Measurements from ENCODE around the gene LIM2.

Gene LIM2

DNA sequence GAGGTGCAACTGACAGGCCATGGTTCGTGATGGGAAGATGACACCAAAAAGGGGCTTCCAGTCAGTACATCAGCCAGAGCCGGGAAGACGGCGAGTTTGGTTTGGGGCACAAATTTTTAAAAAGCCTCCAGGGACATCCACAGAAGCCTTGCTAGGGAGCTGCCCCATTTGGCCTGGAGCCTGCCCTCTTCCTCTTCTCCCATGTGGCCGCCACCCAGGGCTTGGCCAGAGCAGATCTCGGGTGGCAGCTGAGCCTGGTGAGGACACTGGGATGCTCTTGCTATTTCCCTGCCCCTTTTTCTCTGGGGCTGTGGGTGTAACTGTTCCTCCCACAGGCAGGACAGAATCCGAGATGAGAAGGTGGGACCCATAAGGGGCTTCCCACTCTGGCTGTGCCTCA lies 29.8 kb downstream of the LIM2 start:
- Histone ChIP-seq H3K23ac (ENCODE audit: low read length) (no peak overlapping the region), H3K4me3 (ENCODE audit: low read depth, low read length) (no peak overlapping the region), H3K4me2 (ENCODE audit: low read length) (no peak overlapping the region), H2BK120ac (ENCODE audit: insufficient read depth, low read length, poor library complexity) (no peak overlapping the region), H3K9me3 (ENCODE audit: insufficient read depth, low read depth, low read length) (peaks cover 3% of the 10 kb centered on the region), H2BK5ac (ENCODE audit: low read depth, low read length, poor library complexity) (no peak overlapping the region), H3K18ac (ENCODE audit: low read length) (no peak overlapping the region), H3K14ac (ENCODE audit: low read length) (no peak overlapping the region), H2AK5ac (ENCODE audit: low read length) (no peak overlapping the region), H3K36me3 (ENCODE audit: control insufficient read depth in 1 of 2, insufficient read depth in 2 of 2, low read length in 2 of 2) (peaks cover 0 to under 1% of the 10 kb centered on the region in 2 experiments), H3K79me1 (ENCODE audit: low read length) (peaks cover 2% of the 10 kb centered on the region), H4K12ac (ENCODE audit: low read depth, low read length) (no peak overlapping the region), H4K8ac (ENCODE audit: low read depth, low read length) (no peak overlapping the region), H2BK12ac (ENCODE audit: low read length) (no peak overlapping the region), H3K27me3 (ENCODE audit: insufficient read depth, low read length) (no peaks in the 10 kb centered on the region), H3K4ac (ENCODE audit: low read depth, low read length) (no peak overlapping the region), H3K27ac (ENCODE audit: low read depth, low read length) (no peak overlapping the region), H3K79me2 (ENCODE audit: control insufficient read depth, insufficient read depth, low read length, poor library complexity) (no peaks in the 10 kb centered on the region), H4K91ac (ENCODE audit: low read depth, low read length) (no peak overlapping the region), H2AFZ (ENCODE audit: insufficient read depth, low read length, poor library complexity) (no peak overlapping the region), H3K4me1 (ENCODE audit: control insufficient read depth in 1 of 2, insufficient read depth in 2 of 2, low read length in 2 of 2) (peaks cover 5% of the 10 kb centered on the region in 2 experiments), H3K9ac (ENCODE audit: low read length) (no peak overlapping the region)
- DNase-seq: no peak
- WGBS (ENCODE audit: extremely low coverage, insufficient coverage, insufficient read length): no CpG with 5 or more reads among the region's 7 CpGs

DNA sequence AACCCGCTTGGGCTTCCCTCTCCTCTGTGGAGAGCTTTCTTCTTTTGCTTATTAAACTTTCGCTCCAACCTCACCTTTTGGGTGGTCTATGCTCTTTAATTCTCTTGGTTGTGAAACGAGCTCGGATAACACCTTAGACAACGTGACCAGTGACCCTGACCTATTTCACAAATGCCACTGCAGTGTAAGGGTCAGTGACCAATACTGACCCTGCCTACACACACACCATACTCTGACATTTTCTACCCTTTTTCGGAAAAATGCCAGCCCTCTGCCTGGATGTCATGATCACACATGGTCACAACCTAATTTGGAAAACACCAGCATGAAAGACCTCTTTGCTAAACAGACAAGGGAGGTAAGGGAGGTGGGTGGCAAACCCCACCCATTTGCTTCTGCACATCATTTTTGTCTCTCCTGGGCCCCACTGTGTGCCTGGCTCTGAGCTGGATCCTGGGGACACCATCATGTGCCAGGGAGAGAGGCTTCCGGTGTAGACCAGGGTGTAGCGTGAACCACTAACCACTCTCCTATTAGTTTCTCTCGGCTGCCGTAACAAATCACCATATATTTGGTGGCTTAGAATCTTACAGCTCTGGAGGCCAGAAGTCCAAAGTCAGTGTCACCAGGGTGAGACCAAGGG lies 31.5 kb downstream of the LIM2 start:
- H3K4me3 ChIP-seq (ENCODE audit: low read depth, low read length): no peak overlapping the region
- H3K18ac ChIP-seq (ENCODE audit: low read length): no peak overlapping the region
- no peak overlapping the region for H2BK12ac ChIP-seq (ENCODE audit: low read length)
- H3K9ac ChIP-seq (ENCODE audit: low read length): no peak overlapping the region
- no peak overlapping the region for H4K91ac ChIP-seq (ENCODE audit: low read depth, low read length)
- no peak overlapping the region for H3K4ac ChIP-seq (ENCODE audit: low read depth, low read length)
- peaks cover 4% of the 10 kb centered on the region for H3K9me3 ChIP-seq (ENCODE audit: insufficient read depth, low read depth, low read length)
- H2BK120ac ChIP-seq (ENCODE audit: insufficient read depth, low read length, poor library complexity): no peak overlapping the region
- no peak overlapping the region for H2AK5ac ChIP-seq (ENCODE audit: low read length)
- H3K4me2 ChIP-seq (ENCODE audit: low read length): no peak overlapping the region
- H3K36me3 ChIP-seq (ENCODE audit: control insufficient read depth in 1 of 2, insufficient read depth in 2 of 2, low read length in 2 of 2): peaks cover 3% of the 10 kb centered on the region in 2 experiments
- no CpG with 5 or more reads among the region's 10 CpGs for WGBS (ENCODE audit: extremely low coverage, insufficient coverage, insufficient read length)
- no peak overlapping the region for H3K23ac ChIP-seq (ENCODE audit: low read length)
- no peak overlapping the region for H4K8ac ChIP-seq (ENCODE audit: low read depth, low read length)
- H3K27ac ChIP-seq (ENCODE audit: low read depth, low read length): no peak overlapping the region
- H2AFZ ChIP-seq (ENCODE audit: insufficient read depth, low read length, poor library complexity): no peak overlapping the region
- H3K4me1 ChIP-seq (ENCODE audit: control insufficient read depth in 1 of 2, insufficient read depth in 2 of 2, low read length in 2 of 2): peaks cover 5% of the 10 kb centered on the region in 2 experiments
- H4K12ac ChIP-seq (ENCODE audit: low read depth, low read length): no peak overlapping the region
- no peaks in the 10 kb centered on the region for H3K27me3 ChIP-seq (ENCODE audit: insufficient read depth, low read length)
- no peak overlapping the region for H3K14ac ChIP-seq (ENCODE audit: low read length)
- H3K79me2 ChIP-seq (ENCODE audit: control insufficient read depth, insufficient read depth, low read length, poor library complexity): no peaks in the 10 kb centered on the region
- H3K79me1 ChIP-seq (ENCODE audit: low read length): peaks cover 2% of the 10 kb centered on the region
- DNase-seq: no peak
- H2BK5ac ChIP-seq (ENCODE audit: low read depth, low read length, poor library complexity): no peak overlapping the region

DNA sequence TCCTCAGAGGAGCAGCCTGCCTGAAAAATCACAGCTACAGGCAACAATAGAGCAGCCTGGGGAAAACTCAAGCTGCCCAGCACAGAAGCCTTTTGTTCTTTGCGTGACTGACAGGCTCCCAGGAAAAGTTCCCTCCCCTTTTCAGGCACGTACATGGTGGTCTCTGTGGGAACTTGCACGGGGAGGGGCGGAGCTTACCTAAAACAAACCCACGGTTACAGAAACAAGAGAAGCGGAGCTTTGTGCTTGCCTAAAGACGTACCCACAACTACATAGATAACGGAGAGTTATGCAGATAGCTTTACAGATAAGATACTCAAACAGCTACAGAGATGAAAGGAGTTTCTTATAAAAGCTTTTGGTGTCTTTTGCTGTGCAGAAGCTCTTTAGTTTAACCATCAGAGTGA lies 33.0 kb downstream of the LIM2 start:
- H2BK5ac ChIP-seq (ENCODE audit: low read depth, low read length, poor library complexity): no peak overlapping the region
- no peak overlapping the region for H3K14ac ChIP-seq (ENCODE audit: low read length)
- no peak overlapping the region for H2BK12ac ChIP-seq (ENCODE audit: low read length)
- DNase-seq: no peak
- H3K23ac ChIP-seq (ENCODE audit: low read length): no peak overlapping the region
- no peak overlapping the region for H3K4me2 ChIP-seq (ENCODE audit: low read length)
- peaks cover 5% of the 10 kb centered on the region in 2 experiments for H3K4me1 ChIP-seq (ENCODE audit: control insufficient read depth in 1 of 2, insufficient read depth in 2 of 2, low read length in 2 of 2)
- no peak overlapping the region for H2BK120ac ChIP-seq (ENCODE audit: insufficient read depth, low read length, poor library complexity)
- H4K91ac ChIP-seq (ENCODE audit: low read depth, low read length): no peak overlapping the region
- H3K18ac ChIP-seq (ENCODE audit: low read length): no peak overlapping the region
- no peak overlapping the region for H2AFZ ChIP-seq (ENCODE audit: insufficient read depth, low read length, poor library complexity)
- H3K36me3 ChIP-seq (ENCODE audit: control insufficient read depth in 1 of 2, insufficient read depth in 2 of 2, low read length in 2 of 2): peaks cover 8 to 11% of the 10 kb centered on the region in 2 experiments
- H4K12ac ChIP-seq (ENCODE audit: low read depth, low read length): no peak overlapping the region
- H3K9ac ChIP-seq (ENCODE audit: low read length): no peak overlapping the region
- no peak overlapping the region for H3K27ac ChIP-seq (ENCODE audit: low read depth, low read length)
- H3K79me1 ChIP-seq (ENCODE audit: low read length): peaks cover 2% of the 10 kb centered on the region
- no peaks in the 10 kb centered on the region for H3K79me2 ChIP-seq (ENCODE audit: control insufficient read depth, insufficient read depth, low read length, poor library complexity)
- no peak overlapping the region for H3K4me3 ChIP-seq (ENCODE audit: low read depth, low read length)
- H2AK5ac ChIP-seq (ENCODE audit: low read length): no peak overlapping the region
- no peaks in the 10 kb centered on the region for H3K27me3 ChIP-seq (ENCODE audit: insufficient read depth, low read length)
- WGBS (ENCODE audit: extremely low coverage, insufficient coverage, insufficient read length): no CpG with 5 or more reads among the region's 8 CpGs
- H3K4ac ChIP-seq (ENCODE audit: low read depth, low read length): no peak overlapping the region
- H3K9me3 ChIP-seq (ENCODE audit: insufficient read depth, low read depth, low read length): peaks cover 4% of the 10 kb centered on the region
- H4K8ac ChIP-seq (ENCODE audit: low read depth, low read length): no peak overlapping the region

DNA sequence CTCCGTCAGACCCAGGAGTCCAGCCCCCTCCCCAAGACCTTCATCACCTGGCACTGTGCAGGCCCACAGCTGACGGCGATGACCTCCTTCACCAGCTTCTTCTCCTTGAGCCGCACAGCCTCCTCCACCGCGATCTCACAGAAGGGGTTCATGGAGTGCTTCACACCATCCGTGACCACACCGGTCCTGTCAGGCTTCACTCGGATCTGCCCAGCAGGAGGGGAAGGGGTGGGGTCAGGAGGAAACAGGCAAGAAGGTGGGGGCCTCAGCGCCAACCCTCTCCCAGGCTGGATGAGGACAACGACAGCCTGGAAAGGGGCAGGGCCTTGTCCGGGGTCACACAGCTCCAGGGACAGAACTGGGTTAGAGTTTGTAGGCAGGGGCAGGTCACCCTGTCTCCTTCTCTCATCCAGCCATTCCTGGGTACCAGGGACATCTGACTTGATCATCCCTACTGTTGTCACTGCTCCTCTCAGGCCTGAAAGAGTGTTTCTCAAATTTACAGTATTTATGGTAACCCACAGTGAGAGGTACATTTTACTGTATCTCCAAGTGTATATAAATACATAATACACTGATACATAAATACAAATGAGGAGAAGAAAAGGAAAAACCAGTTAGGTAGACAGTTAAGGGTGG lies 33.6 kb downstream of the LIM2 start:
- WGBS (ENCODE audit: extremely low coverage, insufficient coverage, insufficient read length): no CpG with 5 or more reads among the region's 12 CpGs
- Histone ChIP-seq H3K4me1 (ENCODE audit: control insufficient read depth in 1 of 2, insufficient read depth in 2 of 2, low read length in 2 of 2) (peaks cover 5% of the 10 kb centered on the region in 2 experiments), H3K18ac (ENCODE audit: low read length) (peak overlapping the region; percentile 0), H2BK5ac (ENCODE audit: low read depth, low read length, poor library complexity) (no peak overlapping the region), H2AFZ (ENCODE audit: insufficient read depth, low read length, poor library complexity) (no peak overlapping the region), H3K27ac (ENCODE audit: low read depth, low read length) (no peak overlapping the region), H4K12ac (ENCODE audit: low read depth, low read length) (no peak overlapping the region), H3K9me3 (ENCODE audit: insufficient read depth, low read depth, low read length) (peaks cover 4% of the 10 kb centered on the region), H3K79me2 (ENCODE audit: control insufficient read depth, insufficient read depth, low read length, poor library complexity) (no peaks in the 10 kb centered on the region), H3K14ac (ENCODE audit: low read length) (no peak overlapping the region), H4K91ac (ENCODE audit: low read depth, low read length) (peak overlapping the region; percentile 22), H2AK5ac (ENCODE audit: low read length) (no peak overlapping the region), H2BK12ac (ENCODE audit: low read length) (no peak overlapping the region), H3K9ac (ENCODE audit: low read length) (no peak overlapping the region), H4K8ac (ENCODE audit: low read depth, low read length) (no peak overlapping the region), H3K27me3 (ENCODE audit: insufficient read depth, low read length) (no peaks in the 10 kb centered on the region), H3K79me1 (ENCODE audit: low read length) (peaks cover 2% of the 10 kb centered on the region), H3K4me3 (ENCODE audit: low read depth, low read length) (no peak overlapping the region), H3K36me3 (ENCODE audit: control insufficient read depth in 1 of 2, insufficient read depth in 2 of 2, low read length in 2 of 2) (peaks cover 8 to 12% of the 10 kb centered on the region in 2 experiments), H2BK120ac (ENCODE audit: insufficient read depth, low read length, poor library complexity) (no peak overlapping the region), H3K23ac (ENCODE audit: low read length) (no peak overlapping the region), H3K4me2 (ENCODE audit: low read length) (no peak overlapping the region), H3K4ac (ENCODE audit: low read depth, low read length) (no peak overlapping the region)
- DNase-seq: no peak
